ENCODE data around the gene MMP14. TPM values are rescaled to one million over a fixed set of nuclear protein-coding genes. Genes with fewer than 3 reads are reported as not detected.

Gene MMP14
- total and polyA plus RNA-seq, 2 of the 13 experiments (the other 11 are each of a cell fraction or from before 2014, with no cell fraction given): 5.2 to 9.8 TPM

DNA sequence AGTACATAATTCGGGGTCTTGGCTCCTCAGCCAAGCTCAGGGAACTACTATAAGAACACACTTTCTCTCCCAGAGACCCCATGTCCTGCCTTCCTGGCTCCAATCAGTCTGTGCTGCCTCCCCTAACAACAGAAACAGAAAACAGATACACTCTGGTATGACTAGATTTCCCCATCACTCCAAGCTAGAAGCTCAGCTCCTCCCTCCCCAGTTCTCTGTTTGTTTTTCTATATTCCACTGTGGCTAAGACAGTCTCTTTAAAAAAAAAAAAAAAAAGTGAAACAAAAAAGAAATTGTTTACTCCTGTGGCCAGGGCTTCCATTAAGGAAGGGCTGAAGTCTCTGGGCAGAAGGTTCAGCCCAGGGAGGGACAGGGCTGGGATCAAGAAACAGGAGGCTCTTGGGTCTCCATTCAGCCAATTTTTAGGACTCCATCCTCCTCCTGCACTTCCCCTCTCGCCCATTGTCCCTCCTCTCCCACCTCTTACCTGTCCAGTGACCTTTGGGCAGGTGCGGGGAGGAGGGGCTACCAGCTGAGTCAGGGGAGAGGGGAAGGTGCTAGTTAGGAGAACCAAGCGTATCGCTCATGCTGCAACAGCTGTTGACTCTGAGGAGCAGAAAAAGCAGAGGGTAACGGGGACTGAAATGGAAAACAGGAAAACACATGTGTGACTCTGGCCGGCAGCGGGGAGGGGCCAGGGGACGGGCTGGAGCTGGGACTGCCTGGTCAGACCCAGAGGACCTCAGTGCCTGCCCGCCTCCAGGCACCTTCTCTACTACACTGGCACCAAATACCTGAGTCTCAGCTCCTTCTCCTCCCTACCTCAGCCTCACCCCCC is 17.0 kb upstream of the MMP14 start (continued):
- no peak for TF ChIP-seq ZNF367 (CRISPR knock-in tag; IDR thresholded peaks at IDR 0.05; ENCODE audit: borderline replicate concordance)
- 0 out of 2 replicates have a peak, but pooled peaks have one; percentile 38 for TF ChIP-seq MXD4 (CRISPR knock-in tag; IDR thresholded peaks at IDR 0.05)
- TF ChIP-seq TCF7 (IDR thresholded peaks at IDR 0.05; ENCODE audit: low read depth): no peak
- TF ChIP-seq, protein P1, sequence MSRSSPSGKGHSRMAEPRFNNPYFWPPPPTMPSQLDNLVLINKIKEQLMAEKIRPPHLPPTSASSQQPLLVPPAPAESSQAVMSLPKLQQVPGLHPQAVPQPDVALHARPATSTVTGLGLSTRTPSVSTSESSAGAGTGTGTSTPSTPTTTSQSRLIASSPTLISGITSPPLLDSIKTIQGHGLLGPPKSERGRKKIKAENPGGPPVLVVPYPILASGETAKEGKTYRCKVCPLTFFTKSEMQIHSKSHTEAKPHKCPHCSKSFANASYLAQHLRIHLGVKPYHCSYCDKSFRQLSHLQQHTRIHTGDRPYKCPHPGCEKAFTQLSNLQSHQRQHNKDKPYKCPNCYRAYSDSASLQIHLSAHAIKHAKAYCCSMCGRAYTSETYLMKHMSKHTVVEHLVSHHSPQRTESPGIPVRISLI (CRISPR knock-in tag; IDR thresholded peaks at IDR 0.05; ENCODE audit: borderline replicate concordance): peak; percentile 83; the same call in 1 of the 2 replicates
- 0 out of 2 replicates have a peak, but pooled peaks have one; percentile 9 for TF ChIP-seq MED1 (CRISPR knock-in tag; IDR thresholded peaks at IDR 0.05)
- TF ChIP-seq PAF1 (CRISPR knock-in tag; IDR thresholded peaks at IDR 0.05): no peak
- no peak for TF ChIP-seq SOX13 (IDR thresholded peaks at IDR 0.05)
- TF ChIP-seq SOX13 (CRISPR knock-in tag; conservative IDR thresholded peaks at IDR 0.05 in 1 of 2, IDR thresholded peaks at IDR 0.05 in 1 of 2): no peak; a peak in 1 of 4 replicates
- no peak for TF ChIP-seq ZNF572 (CRISPR knock-in tag; IDR thresholded peaks at IDR 0.05)
- TF ChIP-seq, protein P2, sequence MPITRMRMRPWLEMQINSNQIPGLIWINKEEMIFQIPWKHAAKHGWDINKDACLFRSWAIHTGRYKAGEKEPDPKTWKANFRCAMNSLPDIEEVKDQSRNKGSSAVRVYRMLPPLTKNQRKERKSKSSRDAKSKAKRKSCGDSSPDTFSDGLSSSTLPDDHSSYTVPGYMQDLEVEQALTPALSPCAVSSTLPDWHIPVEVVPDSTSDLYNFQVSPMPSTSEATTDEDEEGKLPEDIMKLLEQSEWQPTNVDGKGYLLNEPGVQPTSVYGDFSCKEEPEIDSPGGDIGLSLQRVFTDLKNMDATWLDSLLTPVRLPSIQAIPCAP (CRISPR knock-in tag; IDR thresholded peaks at IDR 0.05; ENCODE audit: low read depth): no peak
- TF ChIP-seq, protein P3, sequence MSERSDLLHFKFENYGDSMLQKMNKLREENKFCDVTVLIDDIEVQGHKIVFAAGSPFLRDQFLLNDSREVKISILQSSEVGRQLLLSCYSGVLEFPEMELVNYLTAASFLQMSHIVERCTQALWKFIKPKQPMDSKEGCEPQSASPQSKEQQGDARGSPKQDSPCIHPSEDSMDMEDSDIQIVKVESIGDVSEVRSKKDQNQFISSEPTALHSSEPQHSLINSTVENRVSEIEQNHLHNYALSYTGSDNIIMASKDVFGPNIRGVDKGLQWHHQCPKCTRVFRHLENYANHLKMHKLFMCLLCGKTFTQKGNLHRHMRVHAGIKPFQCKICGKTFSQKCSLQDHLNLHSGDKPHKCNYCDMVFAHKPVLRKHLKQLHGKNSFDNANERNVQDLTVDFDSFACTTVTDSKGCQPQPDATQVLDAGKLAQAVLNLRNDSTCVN (CRISPR knock-in tag; IDR thresholded peaks at IDR 0.05; ENCODE audit: borderline replicate concordance): no peak
- TF ChIP-seq, protein P4, sequence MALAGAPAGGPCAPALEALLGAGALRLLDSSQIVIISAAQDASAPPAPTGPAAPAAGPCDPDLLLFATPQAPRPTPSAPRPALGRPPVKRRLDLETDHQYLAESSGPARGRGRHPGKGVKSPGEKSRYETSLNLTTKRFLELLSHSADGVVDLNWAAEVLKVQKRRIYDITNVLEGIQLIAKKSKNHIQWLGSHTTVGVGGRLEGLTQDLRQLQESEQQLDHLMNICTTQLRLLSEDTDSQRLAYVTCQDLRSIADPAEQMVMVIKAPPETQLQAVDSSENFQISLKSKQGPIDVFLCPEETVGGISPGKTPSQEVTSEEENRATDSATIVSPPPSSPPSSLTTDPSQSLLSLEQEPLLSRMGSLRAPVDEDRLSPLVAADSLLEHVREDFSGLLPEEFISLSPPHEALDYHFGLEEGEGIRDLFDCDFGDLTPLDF (CRISPR knock-in tag; IDR thresholded peaks at IDR 0.05): no peak
- TF ChIP-seq ZNF564 (CRISPR knock-in tag; IDR thresholded peaks at IDR 0.05): no peak
- TF ChIP-seq REL (CRISPR knock-in tag; conservative IDR thresholded peaks at IDR 0.05): no peak
- TF ChIP-seq HMGA1 (CRISPR knock-in tag; conservative IDR thresholded peaks at IDR 0.05): no peak
- TF ChIP-seq REPIN1 (CRISPR knock-in tag; IDR thresholded peaks at IDR 0.05; ENCODE audit: borderline replicate concordance, low read depth): 0 out of 2 replicates have a peak, but pooled peaks have one; percentile 58
- TF ChIP-seq U2AF1 (optimal IDR thresholded peaks at IDR 0.05; ENCODE audit: low read depth, low read length): no peak
- no peak for TF ChIP-seq ZNF382 (CRISPR knock-in tag; IDR thresholded peaks at IDR 0.05; ENCODE audit: borderline replicate concordance)
- TF ChIP-seq TMF1 (CRISPR knock-in tag; IDR thresholded peaks at IDR 0.05; ENCODE audit: low read depth): no peak
- TF ChIP-seq, protein P5, sequence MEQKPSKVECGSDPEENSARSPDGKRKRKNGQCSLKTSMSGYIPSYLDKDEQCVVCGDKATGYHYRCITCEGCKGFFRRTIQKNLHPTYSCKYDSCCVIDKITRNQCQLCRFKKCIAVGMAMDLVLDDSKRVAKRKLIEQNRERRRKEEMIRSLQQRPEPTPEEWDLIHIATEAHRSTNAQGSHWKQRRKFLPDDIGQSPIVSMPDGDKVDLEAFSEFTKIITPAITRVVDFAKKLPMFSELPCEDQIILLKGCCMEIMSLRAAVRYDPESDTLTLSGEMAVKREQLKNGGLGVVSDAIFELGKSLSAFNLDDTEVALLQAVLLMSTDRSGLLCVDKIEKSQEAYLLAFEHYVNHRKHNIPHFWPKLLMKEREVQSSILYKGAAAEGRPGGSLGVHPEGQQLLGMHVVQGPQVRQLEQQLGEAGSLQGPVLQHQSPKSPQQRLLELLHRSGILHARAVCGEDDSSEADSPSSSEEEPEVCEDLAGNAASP (CRISPR knock-in tag; IDR thresholded peaks at IDR 0.05; ENCODE audit: borderline replicate concordance): no peak
- no peak for TF ChIP-seq TP53 (CRISPR knock-in tag; conservative IDR thresholded peaks at IDR 0.05)
- TF ChIP-seq ZNF224 (CRISPR knock-in tag; IDR thresholded peaks at IDR 0.05): 0 out of 2 replicates have a peak, but pooled peaks have one; percentile 21
- no peak for TF ChIP-seq TCF12 (IDR thresholded peaks at IDR 0.05)
- TF ChIP-seq TCF12 (CRISPR knock-in tag; IDR thresholded peaks at IDR 0.05): no peak
- 0 out of 2 replicates have a peak, but pooled peaks have one; percentile 62 for TF ChIP-seq SMAD9 (CRISPR knock-in tag; IDR thresholded peaks at IDR 0.05)
